Gastrocnemius medialis (tissue), 4 donors: ENCODE results near the gene CHID1. TPM values are rescaled to one million over a fixed set of nuclear protein-coding genes. Genes with fewer than 3 reads are reported as not detected.

Experiments used
- ATAC-seq, 2 donors: fragments of 150-250 bp; one replicate each; pipeline ENCODE4 v1.9.1; 2016
- DNase-seq, 2 donors: peaks; one replicate each; pipeline ENCODE4 v3.0.0-alpha.2; 2019
- H3K27ac ChIP-seq, 4 donors: fragments of 200-600 bp; sonication (generic); 1 replicate in 1 of 4; 2 replicates in 3 of 4; pipeline ENCODE4 v1.5.1; 2016 to 2018; ENCODE audit warnings: mild to moderate bottlenecking in 2 of 4, moderate library complexity in 1 of 4
- H3K27me3 ChIP-seq, 3 donors: fragments of 200-600 bp; sonication (generic) in 2 of 3; 1 replicate in 1 of 3; 2 replicates in 2 of 3; pipeline versions ENCODE4 v1.5.1 to v1.6.0; 2016 to 2019; ENCODE audit warnings: mild to moderate bottlenecking in 1 of 3, moderate library complexity in 1 of 3
- H3K36me3 ChIP-seq, 2 donors: fragments of 200-600 bp; sonication (generic) in 1 of 2; one replicate each; pipeline ENCODE4 v1.5.1; 2017 to 2018
- H3K4me1 ChIP-seq, 2 donors: fragments of 200-600 bp; sonication (generic) in 1 of 2; one replicate each; pipeline ENCODE4 v1.5.1; 2016 to 2017; ENCODE audit warnings: mild to moderate bottlenecking in 2 of 2
- H3K4me3 ChIP-seq, 4 donors: fragments of 200-600 bp; sonication (generic) in 3 of 4; 1 replicate in 1 of 4; 2 replicates in 3 of 4; pipeline ENCODE4 v1.5.1; 2016 to 2019; ENCODE audit warnings: mild to moderate bottlenecking in 2 of 4
- H3K9me3 ChIP-seq, 3 donors: fragments of 200-600 bp; sonication (generic) in 2 of 3; 1 replicate in 1 of 3; 2 replicates in 2 of 3; pipeline ENCODE4 v1.5.1; 2016 to 2019
- CTCF ChIP-seq, 5 experiments: fragments of 450-650 bp in 3 of 5; fragments of 200-600 bp in 2 of 5; sonication (generic) in 2 of 5; IDR thresholded peaks in 4 of 5; conservative IDR thresholded peaks in 1 of 5; 1 replicate in 4 of 5; 2 replicates in 1 of 5; pipeline ENCODE4 v1.5.1; 2016 to 2019; ENCODE audit warnings: antibody characterized with exemption in 5 of 5, mild to moderate bottlenecking in 3 of 5, moderate library complexity in 3 of 5
- POLR2A ChIP-seq, 2 donors: fragments of 450-650 bp; IDR thresholded peaks; one replicate each; pipeline ENCODE4 v1.6.1; 2017; ENCODE audit warnings: antibody characterized with exemption in 2 of 2, mild to moderate bottlenecking in 2 of 2, moderate library complexity in 2 of 2
- in situ Hi-C, 4 donors: fragments of 200-750 bp; cut with MboI; loops; one replicate each; pipeline versions ENCODE4 v1.15.0 to v1.8.0; 2017; ENCODE audit warnings: low sequenced_read_pairs in 4 of 4
- intact Hi-C: fragments of 100-400 bp; cut with DNase I; formaldehyde crosslinking; loops from one replicate; pipeline ENCODE4 v1.15.1; 2023; ENCODE audit warnings: low total_unique reads
- total RNA-seq, 4 donors: library from RNA; depleted of rRNA; stranded (reverse); fragments of >200 nt; gene quantifications; one replicate each; pipeline versions ENCODE4 v1.1.0 to v1.2.3, GENCODE V29; 2016

Gene CHID1
- total RNA-seq, 4 donors from 2014 or later = 23.3 to 43.2 (median 33.1) TPM

DNA sequence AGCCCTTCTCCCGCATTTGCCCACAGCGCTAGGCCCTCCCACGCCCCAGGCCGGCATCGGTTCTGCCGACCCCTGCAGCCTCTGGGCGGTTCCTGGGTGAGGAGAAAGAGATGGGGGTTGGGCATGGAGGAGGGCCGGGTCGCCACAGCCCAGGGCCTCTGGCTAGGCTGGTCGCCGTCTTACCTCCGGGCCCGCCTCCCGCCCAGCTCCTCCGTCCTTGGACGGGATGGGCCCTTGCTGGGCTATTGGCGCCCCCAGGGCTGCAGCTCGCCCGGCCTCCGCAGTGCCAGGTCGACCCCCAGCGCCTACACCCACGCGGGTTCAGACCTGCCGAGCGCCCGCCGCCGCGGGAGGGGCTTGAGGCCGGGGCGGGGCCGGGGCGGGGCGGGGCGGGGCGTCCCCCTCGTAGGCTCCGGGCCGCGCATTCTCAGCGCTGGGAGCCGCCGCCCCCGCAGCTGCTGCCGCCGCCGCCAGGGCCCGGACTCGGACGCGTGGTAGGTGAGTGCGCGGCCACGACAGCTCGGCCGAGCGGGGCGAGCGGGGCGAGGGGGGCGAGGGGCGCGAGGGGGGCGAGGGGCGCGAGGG, 78.0 kb downstream of the CHID1 start, which contains the start of gene CD151:
TSS of gene CD151 (plus strand) at position 424 of the 585 bp plus-strand sequence. CDS start 3,118 bp downstream, outside the sequence.
- in situ Hi-C loops = no loop called here
- intact Hi-C loops = loop anchor here (1.0 kb wide), 1 partner anchor 9 kb away; no protein-coding TSS in a partner anchor
- Histone ChIP-seq H3K4me1 (peaks cover 22 to 40% of the 10 kb centered on the region in 2 donors), H3K36me3 (peaks cover 0 to 19% of the 10 kb centered on the region in 2 donors), H3K4me3 (peak within 1 kb of the TSS; percentile 63 to 81 (median 68)), H3K9me3 (no peaks in the 10 kb centered on the region), H3K27ac (peak within 1 kb of the TSS; percentile 84 to 97 (median 88)), H3K27me3 (peaks cover 13 to 27% (median 22%) of the 10 kb centered on the region in 3 donors)
- peak; percentile 34 to 65 for ATAC-seq
- TF ChIP-seq CTCF (IDR thresholded peaks at IDR 0.05 in 4 of 5, conservative IDR thresholded peaks at IDR 0.05 in 1 of 5) (peak in 1 of 5 experiments; percentile 45), POLR2A (IDR thresholded peaks at IDR 0.05) (peak in 1 of 2 donors; percentile 17)
- DNase-seq = peak in 1 of 2 donors; percentile 44

DNA sequence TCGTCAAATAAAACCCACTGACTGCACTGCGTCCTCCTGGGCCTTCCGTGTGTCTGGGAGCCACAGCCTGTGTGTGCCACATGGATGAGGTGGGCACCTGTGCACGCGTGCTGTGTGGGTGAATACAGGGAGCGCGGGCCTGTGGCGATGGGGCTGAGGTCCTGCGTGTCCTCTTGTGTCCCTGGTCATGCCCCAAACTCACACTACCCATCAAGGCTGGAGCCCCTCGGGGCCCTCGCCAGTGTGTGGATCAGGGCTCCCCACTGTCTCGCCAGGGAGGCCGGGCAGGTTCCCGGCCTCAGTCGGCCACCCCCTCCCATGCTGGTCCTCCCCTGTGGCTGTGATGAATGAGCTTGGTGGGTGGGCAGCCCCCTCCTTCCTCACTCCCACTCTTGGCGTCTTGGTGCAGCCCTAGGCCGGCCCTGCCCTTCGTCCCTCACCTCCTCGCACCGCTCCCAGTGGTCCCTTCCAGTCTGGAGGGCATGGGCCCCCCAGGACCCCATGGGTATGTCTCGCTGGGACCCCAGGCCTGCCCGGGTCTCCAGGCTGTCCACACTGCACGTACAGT, 78.6 kb downstream of the CHID1 start:
- TF ChIP-seq POLR2A (IDR thresholded peaks at IDR 0.05) (no peak), CTCF (IDR thresholded peaks at IDR 0.05 in 4 of 5, conservative IDR thresholded peaks at IDR 0.05 in 1 of 5) (no peak)
- no peak for DNase-seq
- no peak for ATAC-seq
- Histone ChIP-seq H3K36me3 (peaks cover 0 to 14% of the 10 kb centered on the region in 2 donors), H3K27me3 (peaks cover 13 to 31% (median 25%) of the 10 kb centered on the region in 3 donors), H3K4me1 (peaks cover 22 to 40% of the 10 kb centered on the region in 2 donors), H3K9me3 (no peaks in the 10 kb centered on the region), H3K4me3 (peak overlapping the region; percentile 50 to 81 (median 64)), H3K27ac (peak overlapping the region; percentile 48 to 85 (median 79))
- intact Hi-C loops (no loop called here), in situ Hi-C loops (no loop called here)

- DNase-seq (peak in 1 of 2 donors; percentile 52), ATAC-seq (no peak)
- H3K4me3 ChIP-seq = no peak overlapping the region
- TF ChIP-seq POLR2A (IDR thresholded peaks at IDR 0.05) = peak in 1 of 2 donors; percentile 11
- no peak for TF ChIP-seq CTCF (IDR thresholded peaks at IDR 0.05 in 4 of 5, conservative IDR thresholded peaks at IDR 0.05 in 1 of 5)
- intact Hi-C loops (no loop called here), in situ Hi-C loops (no loop called here)
- H3K27me3 ChIP-seq = peaks cover 13 to 37% (median 28%) of the 10 kb centered on the region in 3 donors
- no peaks in the 10 kb centered on the region for H3K9me3 ChIP-seq
- peak overlapping the region in 1 of 4 donors; percentile 85 for H3K27ac ChIP-seq
- peaks cover 0 to 6% of the 10 kb centered on the region in 2 donors for H3K36me3 ChIP-seq
- peaks cover 22 to 44% of the 10 kb centered on the region in 2 donors for H3K4me1 ChIP-seq
Observed at GRCh38 chr11:831118-831864, 79.3 kb downstream of the CHID1 start.

GRCh38 chr11:830295-831117, 80.1 kb downstream of the CHID1 start:
- ATAC-seq (no peak), DNase-seq (peak in 1 of 2 donors; percentile 63)
- H3K27me3 ChIP-seq = peaks cover 18 to 40% (median 36%) of the 10 kb centered on the region in 3 donors
- in situ Hi-C loops = no loop called here
- intact Hi-C loops = no loop called here
- H3K4me3 ChIP-seq = peak overlapping the region; percentile 37 to 59 (median 47)
- TF ChIP-seq CTCF (IDR thresholded peaks at IDR 0.05 in 4 of 5, conservative IDR thresholded peaks at IDR 0.05 in 1 of 5) = no peak
- no peak for TF ChIP-seq POLR2A (IDR thresholded peaks at IDR 0.05)
- no peaks in the 10 kb centered on the region for H3K9me3 ChIP-seq
- H3K27ac ChIP-seq = peak overlapping the region in 2 of 4 donors; percentile 69 to 75
- H3K36me3 ChIP-seq = peaks cover 0 to 1% of the 10 kb centered on the region in 2 donors
- peaks cover 22 to 44% of the 10 kb centered on the region in 2 donors for H3K4me1 ChIP-seq
